A549 (cell line): ENCODE data around the gene UQCC2. TPM values are rescaled to one million over a fixed set of nuclear protein-coding genes. Genes with fewer than 3 reads are reported as not detected.

Experiments used
- ATAC-seq, 2 experiments: fragments of 200-7000 bp in 1 of 2; fragments of >200 bp in 1 of 2; cut with Nextera tagmentation in 1 of 2; cut with Tn5 transposase in 1 of 2; 3 replicates each; pipeline versions ENCODE4 v1.8.0 to v1.9.1; 2018 to 2020; ENCODE audit warnings: mild to moderate bottlenecking in 1 of 2, moderate library complexity in 1 of 2
- CTCF ChIA-PET: fragments of 300-600 bp; sonication (Branson Sonifier 250); formaldehyde crosslinking; extraction: SDS; loops from one replicate; lab custom pipeline; 2021; ENCODE audit warnings: antibody characterized with exemption, inconsistent platforms; lab: Yijun Ruan, JAX
- POLR2A ChIA-PET: fragments of 350-600 bp; formaldehyde crosslinking; extraction: SDS; loops from one replicate; lab custom pipeline; 2021; ENCODE audit warnings: antibody characterized with exemption, inconsistent platforms; lab: Yijun Ruan, JAX
- DNase-seq, 2 experiments: peaks; one replicate each; pipeline versions ENCODE4 v3.0.0 to v3.0.0-alpha.2; 2011 to 2016; ENCODE audit warnings: low read depth in 1 of 2, low spot score in 1 of 2
- FAIRE-seq: peaks from 2 replicates; lab custom pipeline; 2011; peaks lifted over from hg19 to GRCh38; lab: Jason Lieb, UNC
- H3K27ac ChIP-seq, 2 experiments: fragments of >200 bp; sonication (Bioruptor Twin); formaldehyde crosslinking; 3 replicates each; pipeline ENCODE4 v1.5.1; 2016 to 2017
- H3K4me1 ChIP-seq: fragments of >200 bp; sonication (Bioruptor Twin); formaldehyde crosslinking; 3 replicates; pipeline ENCODE4 v1.6.1; 2016
- H3K4me2 ChIP-seq: fragments of >200 bp; sonication (Bioruptor Twin); formaldehyde crosslinking; 3 replicates; pipeline ENCODE4 v1.6.1; 2016
- H3K4me3 ChIP-seq: fragments of >200 bp; sonication (Bioruptor Twin); formaldehyde crosslinking; 3 replicates; pipeline ENCODE4 v1.5.1; 2016
- H3K9me3 ChIP-seq: fragments of >200 bp; sonication (Bioruptor Twin); formaldehyde crosslinking; 3 replicates; pipeline ENCODE4 v1.6.1; 2016
- CBX2 ChIP-seq: fragments of 200-600 bp; sonication (generic); IDR thresholded peaks from 2 replicates; pipeline ENCODE4 v1.6.1; 2016; ENCODE audit warnings: low read depth, mild to moderate bottlenecking, borderline replicate concordance
- CEBPB ChIP-seq, 2 experiments: fragments of >200 bp in 1 of 2; sonication (Bioruptor Twin) in 1 of 2; formaldehyde crosslinking in 1 of 2; IDR thresholded peaks; 2 replicates each; pipeline ENCODE4 v1.6.1; 2012 to 2016
- EHF ChIP-seq: fragments of 250-450 bp; sonication (Bioruptor Pico); IDR thresholded peaks from 2 replicates; pipeline ENCODE4 v1.5.0; 2020; ENCODE audit warnings: mild to moderate bottlenecking
- FOSL2 ChIP-seq, 2 experiments: fragments of 450-650 bp in 1 of 2; fragments of >200 bp in 1 of 2; sonication (Bioruptor Twin) in 1 of 2; formaldehyde crosslinking; IDR thresholded peaks; 2 replicates each; pipeline versions ENCODE4 v1.5.0 to v1.6.1; 2016 to 2020; ENCODE audit warnings: mild to moderate bottlenecking in 1 of 2, moderate library complexity in 1 of 2
- GATA3 ChIP-seq: IDR thresholded peaks from 2 replicates; pipeline ENCODE4 v1.6.1; 2012; ENCODE audit warnings: borderline replicate concordance
- HDAC2 ChIP-seq: fragments of 200-600 bp; sonication (generic); IDR thresholded peaks from 2 replicates; pipeline ENCODE4 v1.6.1; 2016
- HEYL ChIP-seq: fragments of 250-450 bp; sonication (Bioruptor Pico); IDR thresholded peaks from 2 replicates; pipeline ENCODE4 v1.8.0; 2021; ENCODE audit warnings: mild to moderate bottlenecking, moderate library complexity
- MAZ ChIP-seq: fragments of 150-350 bp; IDR thresholded peaks from 2 replicates; pipeline ENCODE4 v1.6.1; 2014; ENCODE audit warnings: antibody characterized with exemption, low read depth, low read length, borderline replicate concordance
- NFE2L2 ChIP-seq: fragments of 150-350 bp; conservative IDR thresholded peaks from 2 replicates; pipeline ENCODE4 v1.6.1; 2014; ENCODE audit warnings: low read length
- NPAS2 ChIP-seq: fragments of 250-450 bp; sonication (Bioruptor Pico); IDR thresholded peaks from 2 replicates; pipeline ENCODE4 v1.8.0; 2022; ENCODE audit warnings: mild to moderate bottlenecking, moderate library complexity, borderline replicate concordance
- POLR2AphosphoS2 ChIP-seq: conservative IDR thresholded peaks from 2 replicates; pipeline ENCODE4 v1.6.1; 2012; ENCODE audit warnings: low read length, improper control_type of control experiment, inconsistent platforms
- RCOR1 ChIP-seq: fragments of 150-350 bp; IDR thresholded peaks from 2 replicates; pipeline ENCODE4 v1.6.1; 2014; ENCODE audit warnings: antibody characterized with exemption, low read length, low read depth
- RFX5 ChIP-seq: fragments of 450-650 bp; IDR thresholded peaks from 2 replicates; pipeline ENCODE4 v1.7.1; 2014; ENCODE audit warnings: antibody characterized with exemption, mild to moderate bottlenecking, moderate library complexity
- ZNF302 ChIP-seq: fragments of 250-450 bp; sonication (Bioruptor Pico); IDR thresholded peaks from 2 replicates; pipeline ENCODE4 v1.9.0; 2021; ENCODE audit warnings: inconsistent platforms, mild to moderate bottlenecking, moderate library complexity
- WGBS: methylation state at CpG from one replicate; pipeline ENCODE4 v1.1.6; 2017; ENCODE audit errors: missing lambda C conversion rate; 5-methylcytosine and 5-hydroxymethylcytosine counted together
- polyA plus RNA-seq, 4 experiments: library from polyadenylated mRNA; depleted of rRNA in 3 of 4; stranded (reverse); fragments of >200 nt; fragmentation: RNase III in 1 of 4; extraction: RNeasy Plus Mini Kit Qiagen cat#74134 plus additional on column Dnase treatment in 1 of 4; gene quantifications; 2 replicates in 3 of 4; 3 replicates in 1 of 4; pipeline ENCODE4 v1.2.3, GENCODE V29; 2011 to 2017
- TF ChIP-seq, protein P1 (sequence below): IDR thresholded peaks from 2 replicates; pipeline ENCODE4 v1.6.1; 2012; ENCODE audit warnings: low read depth, borderline replicate concordance
- TF ChIP-seq, protein P2 (sequence below): fragments of >200 bp; sonication (Bioruptor Twin); formaldehyde crosslinking; IDR thresholded peaks from 3 replicates; pipeline ENCODE4 v1.5.1; 2016
- TF ChIP-seq, protein P3 (sequence below): fragments of 250-450 bp; sonication (Bioruptor Pico); IDR thresholded peaks from 2 replicates; pipeline ENCODE4 v1.5.0; 2021; ENCODE audit warnings: mild to moderate bottlenecking, moderate library complexity, borderline replicate concordance
- TF ChIP-seq, protein P4 (sequence below): fragments of 450-650 bp; IDR thresholded peaks from 2 replicates; pipeline ENCODE4 v1.6.1; 2014; ENCODE audit warnings: antibody characterized with exemption
- TF ChIP-seq, protein P5 (sequence below): fragments of 150-350 bp; IDR thresholded peaks from 2 replicates; pipeline ENCODE4 v1.6.1; 2014; ENCODE audit warnings: low read depth, mild to moderate bottlenecking, low read length
- TF ChIP-seq, protein P6 (sequence below): fragments of >200 bp; sonication (Bioruptor Twin); formaldehyde crosslinking; IDR thresholded peaks from 2 replicates; pipeline ENCODE4 v1.6.1; 2016

Gene UQCC2
- polyA plus RNA-seq, 2 of the 4 experiments (the other 2 are of a cell fraction) = 65.5 to 82.0 TPM

DNA sequence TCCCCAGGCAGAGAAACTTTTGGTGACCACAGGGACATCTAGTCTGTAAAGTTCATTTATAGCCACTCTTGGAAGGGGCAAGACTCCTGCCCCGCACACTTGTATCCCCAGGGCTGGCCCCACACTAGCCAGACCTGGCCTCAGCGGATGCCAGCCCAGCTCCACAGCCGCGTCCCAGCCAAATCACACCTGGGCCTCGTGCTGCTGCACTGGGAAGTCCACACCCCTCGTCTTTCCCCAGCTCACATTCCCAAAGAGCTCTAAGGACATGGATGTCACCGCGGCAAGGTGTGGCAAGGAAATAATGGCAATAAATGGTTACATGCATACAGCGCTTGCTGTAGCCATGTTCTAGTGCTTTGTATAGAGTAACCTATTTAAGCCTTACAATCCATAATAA is 26.7 kb upstream of the UQCC2 start:
- FAIRE-seq (no peak), DNase-seq (no peak), ATAC-seq (no peak)
- H3K4me1 ChIP-seq = no peaks in the 10 kb centered on the region
- no peak overlapping the region for H3K27ac ChIP-seq
- H3K9me3 ChIP-seq = no peaks in the 10 kb centered on the region
- ChIA-PET POLR2A (no interaction called here), CTCF (interaction anchor here (0.6 to 1.9 kb wide), 7 partner anchors 7 to 417 kb away, joined by 3 to 8 read pairs (median 4); no protein-coding TSS in a partner anchor)
- WGBS = 75% methylated on average over 9 of the region's 9 CpGs
- no peak overlapping the region for H3K4me2 ChIP-seq
- H3K4me3 ChIP-seq = no peak overlapping the region
- TF ChIP-seq EHF (CRISPR knock-in tag) (no peak), RCOR1 (no peak), RFX5 (no peak), MAZ (no peak), NFE2L2 (no peak), NPAS2 (CRISPR knock-in tag) (no peak), FOSL2 (IDR thresholded peaks at IDR 0.05) (no peak), FOSL2 (CRISPR knock-in tag; IDR thresholded peaks at IDR 0.05) (no peak), POLR2AphosphoS2 (no peak), ZNF302 (CRISPR knock-in tag) (no peak), HEYL (CRISPR knock-in tag) (no peak), CEBPB (IDR thresholded peaks at IDR 0.05) (no peak), CBX2 (no peak), GATA3 (no peak), HDAC2 (no peak)
- TF ChIP-seq, protein P1, sequence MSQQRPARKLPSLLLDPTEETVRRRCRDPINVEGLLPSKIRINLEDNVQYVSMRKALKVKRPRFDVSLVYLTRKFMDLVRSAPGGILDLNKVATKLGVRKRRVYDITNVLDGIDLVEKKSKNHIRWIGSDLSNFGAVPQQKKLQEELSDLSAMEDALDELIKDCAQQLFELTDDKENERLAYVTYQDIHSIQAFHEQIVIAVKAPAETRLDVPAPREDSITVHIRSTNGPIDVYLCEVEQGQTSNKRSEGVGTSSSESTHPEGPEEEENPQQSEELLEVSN = no peak
- TF ChIP-seq, protein P2, sequence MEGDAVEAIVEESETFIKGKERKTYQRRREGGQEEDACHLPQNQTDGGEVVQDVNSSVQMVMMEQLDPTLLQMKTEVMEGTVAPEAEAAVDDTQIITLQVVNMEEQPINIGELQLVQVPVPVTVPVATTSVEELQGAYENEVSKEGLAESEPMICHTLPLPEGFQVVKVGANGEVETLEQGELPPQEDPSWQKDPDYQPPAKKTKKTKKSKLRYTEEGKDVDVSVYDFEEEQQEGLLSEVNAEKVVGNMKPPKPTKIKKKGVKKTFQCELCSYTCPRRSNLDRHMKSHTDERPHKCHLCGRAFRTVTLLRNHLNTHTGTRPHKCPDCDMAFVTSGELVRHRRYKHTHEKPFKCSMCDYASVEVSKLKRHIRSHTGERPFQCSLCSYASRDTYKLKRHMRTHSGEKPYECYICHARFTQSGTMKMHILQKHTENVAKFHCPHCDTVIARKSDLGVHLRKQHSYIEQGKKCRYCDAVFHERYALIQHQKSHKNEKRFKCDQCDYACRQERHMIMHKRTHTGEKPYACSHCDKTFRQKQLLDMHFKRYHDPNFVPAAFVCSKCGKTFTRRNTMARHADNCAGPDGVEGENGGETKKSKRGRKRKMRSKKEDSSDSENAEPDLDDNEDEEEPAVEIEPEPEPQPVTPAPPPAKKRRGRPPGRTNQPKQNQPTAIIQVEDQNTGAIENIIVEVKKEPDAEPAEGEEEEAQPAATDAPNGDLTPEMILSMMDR = no peak
- TF ChIP-seq, protein P3, sequence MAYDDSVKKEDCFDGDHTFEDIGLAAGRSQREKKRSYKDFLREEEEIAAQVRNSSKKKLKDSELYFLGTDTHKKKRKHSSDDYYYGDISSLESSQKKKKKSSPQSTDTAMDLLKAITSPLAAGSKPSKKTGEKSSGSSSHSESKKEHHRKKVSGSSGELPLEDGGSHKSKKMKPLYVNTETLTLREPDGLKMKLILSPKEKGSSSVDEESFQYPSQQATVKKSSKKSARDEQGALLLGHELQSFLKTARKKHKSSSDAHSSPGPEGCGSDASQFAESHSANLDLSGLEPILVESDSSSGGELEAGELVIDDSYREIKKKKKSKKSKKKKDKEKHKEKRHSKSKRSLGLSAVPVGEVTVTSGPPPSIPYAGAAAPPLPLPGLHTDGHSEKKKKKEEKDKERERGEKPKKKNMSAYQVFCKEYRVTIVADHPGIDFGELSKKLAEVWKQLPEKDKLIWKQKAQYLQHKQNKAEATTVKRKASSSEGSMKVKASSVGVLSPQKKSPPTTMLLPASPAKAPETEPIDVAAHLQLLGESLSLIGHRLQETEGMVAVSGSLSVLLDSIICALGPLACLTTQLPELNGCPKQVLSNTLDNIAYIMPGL (CRISPR knock-in tag) = no peak
- TF ChIP-seq, protein P4, sequence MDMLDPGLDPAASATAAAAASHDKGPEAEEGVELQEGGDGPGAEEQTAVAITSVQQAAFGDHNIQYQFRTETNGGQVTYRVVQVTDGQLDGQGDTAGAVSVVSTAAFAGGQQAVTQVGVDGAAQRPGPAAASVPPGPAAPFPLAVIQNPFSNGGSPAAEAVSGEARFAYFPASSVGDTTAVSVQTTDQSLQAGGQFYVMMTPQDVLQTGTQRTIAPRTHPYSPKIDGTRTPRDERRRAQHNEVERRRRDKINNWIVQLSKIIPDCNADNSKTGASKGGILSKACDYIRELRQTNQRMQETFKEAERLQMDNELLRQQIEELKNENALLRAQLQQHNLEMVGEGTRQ = no peak
- TF ChIP-seq, protein P5, sequence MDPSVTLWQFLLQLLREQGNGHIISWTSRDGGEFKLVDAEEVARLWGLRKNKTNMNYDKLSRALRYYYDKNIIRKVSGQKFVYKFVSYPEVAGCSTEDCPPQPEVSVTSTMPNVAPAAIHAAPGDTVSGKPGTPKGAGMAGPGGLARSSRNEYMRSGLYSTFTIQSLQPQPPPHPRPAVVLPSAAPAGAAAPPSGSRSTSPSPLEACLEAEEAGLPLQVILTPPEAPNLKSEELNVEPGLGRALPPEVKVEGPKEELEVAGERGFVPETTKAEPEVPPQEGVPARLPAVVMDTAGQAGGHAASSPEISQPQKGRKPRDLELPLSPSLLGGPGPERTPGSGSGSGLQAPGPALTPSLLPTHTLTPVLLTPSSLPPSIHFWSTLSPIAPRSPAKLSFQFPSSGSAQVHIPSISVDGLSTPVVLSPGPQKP = no peak
- TF ChIP-seq, protein P6, sequence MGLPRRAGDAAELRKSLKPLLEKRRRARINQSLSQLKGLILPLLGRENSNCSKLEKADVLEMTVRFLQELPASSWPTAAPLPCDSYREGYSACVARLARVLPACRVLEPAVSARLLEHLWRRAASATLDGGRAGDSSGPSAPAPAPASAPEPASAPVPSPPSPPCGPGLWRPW = no peak
